GM19463 (cell line): ENCODE results near the gene TAAR8.
"Not testable (repeated sequence)": the region's sequence is repeated elsewhere in the genome, so short reads cannot be mapped to it uniquely, and the experiment has no call there.

ENCODE experiments used
- ATAC-seq: cut with Tn5 transposase; IDR thresholded peaks from one replicate; pipeline ENCODE4 v1.9.1; 2021; ENCODE audit warnings: mild to moderate bottlenecking, moderate library complexity; ENCODE audit not compliant: unreplicated experiment

TAAR8 gene

GRCh38 chr6:132552372-132552771, at the start of gene TAAR8:
Gene TAAR8 (plus strand): TSS chr6:132552672. CDS start chr6:132552693, 21 bp downstream.
- ATAC-seq: no peak

- ATAC-seq: no peak
Measured at GRCh38 chr6:132504757-132505156, 47.7 kb upstream of the TAAR8 start.

- no peak for ATAC-seq
Measured at GRCh38 chr6:132505158-132505557, 47.3 kb upstream of the TAAR8 start.

GRCh38 chr6:132506461-132506860, 46.0 kb upstream of the TAAR8 start:
- no peak for ATAC-seq

- no peak for ATAC-seq
Measured at GRCh38 chr6:132506869-132507808, 45.3 kb upstream of the TAAR8 start.

- ATAC-seq: no peak
Measured at GRCh38 chr6:132511210-132511830, 41.2 kb upstream of the TAAR8 start.

GRCh38 chr6:132511831-132512220, 40.6 kb upstream of the TAAR8 start:
- ATAC-seq: no peak

GRCh38 chr6:132512342-132512637, 40.2 kb upstream of the TAAR8 start:
- no peak for ATAC-seq

GRCh38 chr6:132512638-132513632, 39.5 kb upstream of the TAAR8 start, which contains the start of gene STX7:
Gene STX7 (minus strand): TSS chr6:132513116. CDS start chr6:132503530, 9,586 bp downstream.
- peak; percentile 90 for ATAC-seq

- no peak for ATAC-seq
Measured at GRCh38 chr6:132513831-132514545, 38.5 kb upstream of the TAAR8 start.

- ATAC-seq: no peak
Measured at GRCh38 chr6:132515386-132515785, 37.1 kb upstream of the TAAR8 start.

- ATAC-seq: no peak
Measured at GRCh38 chr6:132520953-132521352, 31.5 kb upstream of the TAAR8 start.

GRCh38 chr6:132524646-132525045, 27.8 kb upstream of the TAAR8 start:
- ATAC-seq: no peak

GRCh38 chr6:132525866-132526265, 26.6 kb upstream of the TAAR8 start:
- no peak for ATAC-seq

- no peak for ATAC-seq
Measured at GRCh38 chr6:132526461-132526860, 26.0 kb upstream of the TAAR8 start.

GRCh38 chr6:132527791-132528190, 24.7 kb upstream of the TAAR8 start:
- no peak for ATAC-seq

GRCh38 chr6:132530293-132530974, 22.0 kb upstream of the TAAR8 start:
- ATAC-seq: peak; percentile 87

GRCh38 chr6:132534546-132534945, 17.9 kb upstream of the TAAR8 start:
- not testable (repeated sequence) for ATAC-seq

GRCh38 chr6:132537145-132537544, 15.3 kb upstream of the TAAR8 start:
- ATAC-seq: no peak

GRCh38 chr6:132537977-132538376, 14.5 kb upstream of the TAAR8 start, which contains the start of gene TAAR9:
Gene TAAR9 (plus strand): TSS chr6:132538277. CDS start chr6:132538290, 13 bp downstream.
- no peak for ATAC-seq
